ENCODE results near the gene SEC23IP. TPM values are rescaled to one million over a fixed set of nuclear protein-coding genes. Genes with fewer than 3 reads are reported as not detected.
A peak's percentile ranks its signal among the peaks of the same experiment; 100 is the strongest.

Gene SEC23IP
- total RNA-seq, 1 donor from 2014 or later = 65.2 TPM

- TF ChIP-seq CTCF (IDR thresholded peaks at IDR 0.05) = no peak
- Mint-ChIP-seq H3K4me1 (ENCODE audit: low read depth) (peaks cover 22% of the 10 kb centered on the region), H3K27me3 (ENCODE audit: low read depth) (no peaks in the 10 kb centered on the region), H3K4me3 (ENCODE audit: unreplicated experiment) (no peak overlapping the region), H3K9me3 (ENCODE audit: low read depth) (no peaks in the 10 kb centered on the region), H3K36me3 (ENCODE audit: low read depth) (peaks cover 19% of the 10 kb centered on the region), H3K27ac (ENCODE audit: unreplicated experiment) (no peak overlapping the region)
- DNase-seq (ENCODE audit: low spot score) = no peak
Observed at GRCh38 chr10:119852822-119853221, 39.7 kb upstream of the SEC23IP start.

GRCh38 chr10:119853574-119853973 is 39.0 kb upstream of the SEC23IP start:
- Mint-ChIP-seq H3K27me3 (ENCODE audit: low read depth) (no peaks in the 10 kb centered on the region), H3K36me3 (ENCODE audit: low read depth) (peaks cover 19% of the 10 kb centered on the region), H3K4me3 (ENCODE audit: unreplicated experiment) (no peak overlapping the region), H3K9me3 (ENCODE audit: low read depth) (no peaks in the 10 kb centered on the region), H3K27ac (ENCODE audit: unreplicated experiment) (no peak overlapping the region), H3K4me1 (ENCODE audit: low read depth) (peaks cover 18% of the 10 kb centered on the region)
- TF ChIP-seq CTCF (IDR thresholded peaks at IDR 0.05) = no peak
- DNase-seq (ENCODE audit: low spot score) = no peak

- Mint-ChIP-seq H3K4me3 (ENCODE audit: unreplicated experiment) (no peak overlapping the region), H3K4me1 (ENCODE audit: low read depth) (peaks cover 15% of the 10 kb centered on the region), H3K9me3 (ENCODE audit: low read depth) (no peaks in the 10 kb centered on the region), H3K27me3 (ENCODE audit: low read depth) (no peaks in the 10 kb centered on the region), H3K36me3 (ENCODE audit: low read depth) (peaks cover 11% of the 10 kb centered on the region), H3K27ac (ENCODE audit: unreplicated experiment) (no peak overlapping the region)
- DNase-seq (ENCODE audit: low spot score) = no peak
- TF ChIP-seq CTCF (IDR thresholded peaks at IDR 0.05) = no peak
Observed at GRCh38 chr10:119858063-119858462, 34.5 kb upstream of the SEC23IP start.

GRCh38 chr10:119859420-119860258 is 32.9 kb upstream of the SEC23IP start:
- Mint-ChIP-seq H3K4me3 (ENCODE audit: unreplicated experiment) (no peak overlapping the region), H3K4me1 (ENCODE audit: low read depth) (peaks cover 15% of the 10 kb centered on the region), H3K27me3 (ENCODE audit: low read depth) (no peaks in the 10 kb centered on the region), H3K9me3 (ENCODE audit: low read depth) (peaks cover 8% of the 10 kb centered on the region), H3K36me3 (ENCODE audit: low read depth) (peaks cover 14% of the 10 kb centered on the region), H3K27ac (ENCODE audit: unreplicated experiment) (peak overlapping the region; percentile 6)
- peak; percentile 96 for TF ChIP-seq CTCF (IDR thresholded peaks at IDR 0.05)
- DNase-seq (ENCODE audit: low spot score) = no peak

- no peak for DNase-seq (ENCODE audit: low spot score)
- TF ChIP-seq CTCF (IDR thresholded peaks at IDR 0.05) = no peak
- no peak overlapping the region for H3K4me3 Mint-ChIP-seq (ENCODE audit: unreplicated experiment)
- peaks cover 11% of the 10 kb centered on the region for H3K36me3 Mint-ChIP-seq (ENCODE audit: low read depth)
- peaks cover 15% of the 10 kb centered on the region for H3K4me1 Mint-ChIP-seq (ENCODE audit: low read depth)
- no peaks in the 10 kb centered on the region for H3K27me3 Mint-ChIP-seq (ENCODE audit: low read depth)
- H3K9me3 Mint-ChIP-seq (ENCODE audit: low read depth) = peaks cover 9% of the 10 kb centered on the region
- H3K27ac Mint-ChIP-seq (ENCODE audit: unreplicated experiment) = no peak overlapping the region
Observed at GRCh38 chr10:119860866-119861607, 31.5 kb upstream of the SEC23IP start.

Measured in chondrocyte (in vitro differentiated cells).